ENCODE data around the gene KRT6A.

The KRT6A gene

GRCh38 chr12:52493172-52493571 lies at the start of gene KRT6A:
Gene KRT6A, minus strand, starts transcription at chr12:52493257. Its CDS starts 69 bp downstream, at chr12:52493188.
- no peak for DNase-seq

- no peak for DNase-seq
These were observed 49.1 kb upstream of the KRT6A start for GRCh38 chr12:52542157-52542556.

- DNase-seq: no peak
These were observed 48.7 kb upstream of the KRT6A start for GRCh38 chr12:52541709-52542108.

GRCh38 chr12:52540531-52540930 lies 47.5 kb upstream of the KRT6A start:
- DNase-seq: no peak

- no peak for DNase-seq
These were observed 46.7 kb upstream of the KRT6A start for GRCh38 chr12:52539821-52540173.

GRCh38 chr12:52539083-52539820 lies 46.2 kb upstream of the KRT6A start:
- peak in 1 of 2 experiments; percentile 4 for DNase-seq

- no peak for DNase-seq
These were observed 44.0 kb upstream of the KRT6A start for GRCh38 chr12:52537101-52537500.

GRCh38 chr12:52535574-52535973 lies 42.5 kb upstream of the KRT6A start:
- DNase-seq: no peak

GRCh38 chr12:52534482-52534881 lies 41.4 kb upstream of the KRT6A start:
- no peak for DNase-seq

- no peak for DNase-seq
These were observed 40.8 kb upstream of the KRT6A start for GRCh38 chr12:52533686-52534470.

GRCh38 chr12:52532636-52533035 lies 39.6 kb upstream of the KRT6A start:
- no peak for DNase-seq

GRCh38 chr12:52531566-52532300 lies 38.7 kb upstream of the KRT6A start:
- DNase-seq: no peak

GRCh38 chr12:52530905-52531304 lies 37.8 kb upstream of the KRT6A start:
- no peak for DNase-seq

GRCh38 chr12:52530366-52530765 lies 37.3 kb upstream of the KRT6A start:
- no peak for DNase-seq

GRCh38 chr12:52529846-52530245 lies 36.8 kb upstream of the KRT6A start:
- no peak for DNase-seq

GRCh38 chr12:52529417-52529816 lies 36.4 kb upstream of the KRT6A start:
- no peak for DNase-seq

GRCh38 chr12:52528641-52529143 lies 35.6 kb upstream of the KRT6A start:
- DNase-seq: no peak

- DNase-seq: no peak
These were observed 34.2 kb upstream of the KRT6A start for GRCh38 chr12:52527121-52527800.

- no peak for DNase-seq
These were observed 33.5 kb upstream of the KRT6A start for GRCh38 chr12:52526511-52526951.

GRCh38 chr12:52525661-52526499 lies 32.8 kb upstream of the KRT6A start:
- no peak for DNase-seq

- DNase-seq: no peak
These were observed 32.0 kb upstream of the KRT6A start for GRCh38 chr12:52524898-52525591.
